Spinal cord (tissue), 10 donors: ENCODE data around the gene AFF3. TPM values are rescaled to one million over a fixed set of nuclear protein-coding genes. Genes with fewer than 3 reads are reported as not detected.
"Not testable (repeated sequence)": the region's sequence is repeated elsewhere in the genome, so short reads cannot be mapped to it uniquely, and the experiment has no call there.

Source experiments
- DNase-seq, 6 donors: peaks; one replicate each; pipeline versions ENCODE4 v3.0.0 to v3.0.0-alpha.2; 2013 to 2015; ENCODE audit warnings: low spot score in 6 of 6, low read depth in 4 of 6
- H3K27ac ChIP-seq: one replicate; pipeline ENCODE4 v1.5.1; 2013; ENCODE audit warnings: low read depth, low read length, control low read depth
- H3K27me3 ChIP-seq: one replicate; pipeline ENCODE4 v1.6.1; 2013; ENCODE audit warnings: low read length; ENCODE audit not compliant: control insufficient read depth, insufficient read depth
- H3K36me3 ChIP-seq: one replicate; pipeline ENCODE4 v1.6.1; 2013; ENCODE audit warnings: low read length; ENCODE audit not compliant: control insufficient read depth, insufficient read depth
- H3K4me1 ChIP-seq: one replicate; pipeline ENCODE4 v1.6.1; 2013; ENCODE audit warnings: low read length; ENCODE audit not compliant: control insufficient read depth, insufficient read depth
- H3K4me3 ChIP-seq: one replicate; pipeline ENCODE4 v1.5.1; 2013; ENCODE audit warnings: low read depth, low read length, control low read depth
- H3K9me3 ChIP-seq: one replicate; pipeline ENCODE4 v1.6.1; 2013; ENCODE audit warnings: low read length; ENCODE audit not compliant: control insufficient read depth, insufficient read depth
- WGBS: methylation state at CpG from one replicate; pipeline ENCODE4 v1.1.5; 2013; ENCODE audit warnings: missing lambda C conversion rate; ENCODE audit not compliant: insufficient coverage; 5-methylcytosine and 5-hydroxymethylcytosine counted together
- polyA plus RNA-seq, 2 donors: library from polyadenylated mRNA; unstranded; fragments of 120-200 nt; gene quantifications; one replicate each; pipeline ENCODE4 v1.2.1, GENCODE V29; 2013; ENCODE audit not compliant: insufficient read length in 2 of 2
- total RNA-seq, 2 donors: library from RNA; depleted of rRNA in 1 of 2; stranded (reverse); fragments of 120-200 nt in 1 of 2; fragments of >200 nt in 1 of 2; gene quantifications; one replicate each; pipeline versions ENCODE4 v1.2.3 to v1.2.4, GENCODE V29; 2013 to 2014
- donor health status: healthy.

The AFF3 gene
- total and polyA plus RNA-seq, 4 donors: 31.5 to 44.6 (median 42.4) TPM

DNA sequence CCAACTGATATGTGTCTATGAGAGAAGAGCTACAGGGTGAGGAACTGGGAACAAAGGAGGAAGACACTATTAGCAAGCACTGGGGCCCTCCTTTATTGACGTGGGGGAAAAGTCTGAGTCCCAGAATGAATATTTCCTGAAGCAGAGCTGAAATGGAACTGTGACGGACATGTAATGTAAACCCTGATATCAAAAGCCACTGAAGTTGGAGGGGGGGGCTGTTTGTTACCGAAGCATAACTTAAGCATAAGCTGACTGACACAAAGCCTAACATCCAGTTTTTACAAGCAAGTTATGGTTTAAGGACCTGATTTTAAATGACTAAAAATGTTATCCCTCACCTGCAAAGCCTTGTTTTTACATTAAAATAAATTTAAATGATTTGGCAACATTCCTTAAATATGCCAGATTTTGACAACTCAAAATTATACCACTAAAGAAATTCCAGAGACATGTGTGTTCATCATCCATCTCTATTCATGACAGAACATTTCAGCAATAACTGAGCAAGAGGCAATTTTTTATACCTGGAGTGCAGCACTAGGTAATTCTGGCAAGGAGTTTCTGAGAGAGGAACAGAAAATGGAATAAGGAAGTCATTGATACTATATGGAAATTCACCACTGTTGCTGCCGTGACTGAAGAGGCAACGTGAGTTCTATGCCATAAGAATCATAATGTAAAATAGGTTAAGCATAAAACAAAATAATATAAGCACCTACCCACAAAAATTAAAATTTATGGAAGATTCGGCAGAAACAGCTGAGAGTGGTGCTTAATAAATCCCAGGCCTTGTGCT, 186.0 kb downstream of the AFF3 start:
- Histone ChIP-seq H3K27me3 (no peaks in the 10 kb centered on the region), H3K27ac (no peak overlapping the region), H3K36me3 (no peaks in the 10 kb centered on the region), H3K4me1 (peaks cover 13% of the 10 kb centered on the region), H3K4me3 (no peak overlapping the region), H3K9me3 (no peaks in the 10 kb centered on the region)
- DNase-seq: no peak
- 80% methylated on average over 1 of the region's 6 CpGs for WGBS

DNA sequence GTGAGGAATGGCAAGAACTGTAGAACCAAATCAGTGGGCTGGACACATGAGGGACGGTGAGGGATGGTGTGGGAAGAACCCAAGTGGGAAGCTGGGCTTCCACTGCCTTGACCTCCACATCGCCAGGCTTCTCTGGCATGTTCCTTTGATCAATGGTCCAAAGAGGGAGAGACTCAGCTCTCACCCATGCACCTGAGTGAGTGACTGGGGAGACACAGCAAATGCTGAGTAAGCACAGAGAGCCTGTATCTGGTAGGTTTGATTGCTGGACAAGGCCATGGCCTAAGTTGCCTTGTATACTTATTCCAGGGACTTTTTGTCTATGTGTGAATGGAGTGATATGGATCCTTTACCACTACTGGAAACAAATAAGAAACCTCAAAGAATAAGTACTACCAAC, 188.6 kb downstream of the AFF3 start:
- H3K9me3 ChIP-seq: no peaks in the 10 kb centered on the region
- H3K27me3 ChIP-seq: no peaks in the 10 kb centered on the region
- no peak overlapping the region for H3K27ac ChIP-seq
- no peaks in the 10 kb centered on the region for H3K36me3 ChIP-seq
- 100% methylated on average over 2 of the region's 2 CpGs for WGBS
- peaks cover 6% of the 10 kb centered on the region for H3K4me1 ChIP-seq
- DNase-seq: no peak
- no peak overlapping the region for H3K4me3 ChIP-seq

DNA sequence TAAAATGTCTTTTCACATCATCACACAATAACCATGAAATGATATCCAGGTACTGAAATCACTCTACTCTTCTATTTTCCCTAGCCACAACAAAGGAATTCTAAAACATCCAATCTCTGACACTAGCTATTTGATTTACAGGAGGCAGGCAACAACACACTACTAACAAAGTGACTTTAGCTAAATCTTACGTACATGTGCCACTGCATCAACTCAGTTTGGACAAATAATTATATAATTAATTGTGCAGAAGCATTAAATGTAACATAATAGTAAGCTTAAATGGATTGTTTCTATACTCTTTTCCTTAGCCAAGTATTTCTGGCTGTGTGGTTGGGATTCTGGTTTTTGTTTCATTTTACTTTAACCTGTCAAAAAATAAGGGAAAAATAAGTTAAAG, 192.4 kb downstream of the AFF3 start:
- H3K27ac ChIP-seq: no peak overlapping the region
- DNase-seq: no peak
- WGBS: no CpG with 5 or more reads among the region's 1 CpG
- H3K27me3 ChIP-seq: no peaks in the 10 kb centered on the region
- no peaks in the 10 kb centered on the region for H3K4me1 ChIP-seq
- no peaks in the 10 kb centered on the region for H3K36me3 ChIP-seq
- no peaks in the 10 kb centered on the region for H3K9me3 ChIP-seq
- H3K4me3 ChIP-seq: no peak overlapping the region

DNA sequence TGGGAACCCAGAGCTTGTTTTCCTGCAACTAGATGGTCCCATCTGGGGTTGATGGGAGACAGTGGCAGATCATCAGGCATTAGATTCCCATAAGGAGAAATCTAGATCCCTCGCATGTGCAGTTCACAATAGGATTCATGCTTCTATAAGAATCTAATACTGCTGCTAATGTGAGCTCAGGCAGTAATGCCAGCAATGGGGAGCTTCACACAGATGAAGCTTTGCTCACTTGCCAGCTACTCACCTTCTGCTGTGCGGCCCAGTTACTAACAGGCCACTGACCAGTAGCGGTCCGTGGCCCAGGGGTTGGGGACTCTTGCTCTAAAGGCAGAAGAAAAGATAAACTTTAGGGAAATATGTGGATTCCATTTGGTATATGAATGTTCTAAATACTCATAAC, 192.9 kb downstream of the AFF3 start:
- no peaks in the 10 kb centered on the region for H3K4me1 ChIP-seq
- H3K27ac ChIP-seq: no peak overlapping the region
- H3K36me3 ChIP-seq: no peaks in the 10 kb centered on the region
- no peak overlapping the region for H3K4me3 ChIP-seq
- DNase-seq: no peak
- H3K27me3 ChIP-seq: no peaks in the 10 kb centered on the region
- 100% methylated on average over 1 of the region's 4 CpGs for WGBS
- H3K9me3 ChIP-seq: no peaks in the 10 kb centered on the region

DNA sequence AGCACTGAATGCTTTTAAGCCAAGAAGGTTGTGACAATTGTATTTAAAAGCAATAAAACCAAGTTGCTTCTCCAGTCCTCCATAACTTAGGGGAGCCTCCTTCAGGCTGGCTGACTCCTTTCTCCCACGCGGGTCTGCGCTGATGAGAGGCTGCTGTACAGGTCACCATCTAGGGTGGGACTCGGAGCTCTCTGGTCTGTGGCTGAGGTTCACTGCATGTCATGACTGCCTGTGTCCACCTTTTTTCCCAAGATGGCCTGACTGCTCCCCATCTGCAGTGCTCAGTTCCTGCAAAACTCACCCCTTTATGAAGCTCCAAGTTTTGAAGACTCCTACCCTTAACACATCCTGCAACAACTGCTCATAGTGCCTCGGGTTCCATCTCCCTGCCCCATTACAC, 194.4 kb downstream of the AFF3 start:
- 96% methylated on average over 4 of the region's 5 CpGs for WGBS
- DNase-seq: no peak
- Histone ChIP-seq H3K36me3 (no peaks in the 10 kb centered on the region), H3K27me3 (no peaks in the 10 kb centered on the region), H3K9me3 (no peaks in the 10 kb centered on the region), H3K4me1 (no peaks in the 10 kb centered on the region), H3K4me3 (no peak overlapping the region), H3K27ac (no peak overlapping the region)

DNA sequence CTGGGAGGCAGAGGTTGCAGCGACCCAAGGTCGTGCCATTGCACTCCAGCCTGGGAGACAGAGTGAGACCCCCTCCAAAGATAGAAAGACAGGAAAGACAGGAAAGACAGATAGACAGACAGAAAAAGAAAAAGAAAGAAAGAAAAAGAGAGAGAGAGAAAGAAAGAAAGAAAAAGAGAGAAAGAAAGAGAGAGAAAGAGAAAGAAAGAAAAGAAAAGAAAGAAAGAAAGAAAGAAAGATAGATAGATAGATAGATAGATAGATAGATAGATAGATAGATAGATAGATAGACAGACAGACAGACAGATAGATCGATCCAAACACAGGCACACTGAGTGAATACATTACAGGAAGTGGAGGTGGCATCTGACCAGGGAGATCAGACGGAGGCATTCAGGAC, 195.0 kb downstream of the AFF3 start:
- 88% methylated on average over 2 of the region's 4 CpGs for WGBS
- not testable (repeated sequence) for H3K4me3 ChIP-seq

DNA sequence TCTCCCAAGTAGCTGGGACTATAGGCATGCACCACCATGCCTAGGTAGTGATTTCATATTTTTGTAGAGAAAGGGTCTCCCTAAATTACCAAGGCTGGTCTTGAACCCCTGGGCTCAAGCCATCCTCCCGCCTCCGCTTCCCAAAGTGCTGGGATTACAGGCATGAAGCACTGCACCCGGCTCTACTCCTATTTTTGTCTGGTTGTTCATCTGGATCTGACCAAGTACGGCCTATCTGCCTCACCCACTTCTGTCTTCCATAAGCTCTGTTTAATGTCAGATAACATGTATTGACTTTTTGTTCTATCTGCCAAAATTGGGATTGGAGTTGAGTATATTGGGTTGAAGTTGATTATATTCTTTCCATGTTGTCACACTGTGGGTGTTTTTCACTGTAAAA, 198.4 kb downstream of the AFF3 start:
- DNase-seq: no peak
- Histone ChIP-seq H3K36me3 (no peaks in the 10 kb centered on the region), H3K9me3 (no peaks in the 10 kb centered on the region), H3K27me3 (no peaks in the 10 kb centered on the region), H3K4me1 (peaks cover 5% of the 10 kb centered on the region), H3K27ac (no peak overlapping the region), H3K4me3 (no peak overlapping the region)
- WGBS: no CpG with 5 or more reads among the region's 4 CpGs

More for the DNA sequence above, 195.0 kb downstream of the AFF3 start:
- DNase-seq, H3K4me1 ChIP-seq, H3K27me3 ChIP-seq, H3K9me3 ChIP-seq, H3K36me3 ChIP-seq, H3K27ac ChIP-seq: not testable (repeated sequence)

DNA sequence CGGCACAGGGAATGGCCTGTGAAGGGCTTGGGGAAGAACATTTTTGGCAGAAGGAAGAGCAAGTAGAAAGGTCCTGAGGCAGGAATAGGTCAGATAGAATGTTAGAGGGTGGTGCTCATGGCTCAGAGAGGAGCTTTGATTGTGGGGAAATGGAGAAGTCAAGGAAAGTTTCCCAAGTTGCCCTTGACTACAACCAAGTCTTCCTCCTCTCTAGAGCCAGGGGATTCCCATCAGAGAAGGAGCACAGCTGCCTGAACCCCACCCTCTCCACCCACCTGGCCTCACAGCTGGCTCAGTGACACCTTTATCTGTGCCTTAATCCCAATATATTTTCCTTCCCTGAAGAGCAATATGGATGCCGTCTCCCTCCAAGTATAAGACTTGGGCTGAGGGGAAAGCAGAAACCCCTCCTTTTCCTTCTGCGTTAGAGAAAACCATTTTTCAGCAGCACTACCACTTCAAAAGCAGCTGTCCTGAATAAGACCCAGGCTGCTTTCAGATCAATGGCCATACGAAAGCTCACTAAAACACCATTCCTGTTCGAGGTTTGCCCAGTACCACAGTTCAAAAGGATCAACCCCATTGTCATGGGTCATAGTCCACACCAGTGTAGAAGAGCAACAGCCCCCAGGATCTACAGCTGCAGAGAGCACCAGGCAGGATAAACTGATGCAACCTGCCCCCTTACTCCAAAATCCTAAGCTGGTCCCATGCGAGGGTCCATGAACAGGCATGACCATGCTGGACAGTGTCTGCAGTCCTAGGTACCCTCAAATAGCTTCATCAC, 199.6 kb downstream of the AFF3 start:
- Histone ChIP-seq H3K27me3 (no peaks in the 10 kb centered on the region), H3K4me1 (peaks cover 5% of the 10 kb centered on the region), H3K36me3 (no peaks in the 10 kb centered on the region), H3K27ac (no peak overlapping the region), H3K4me3 (no peak overlapping the region), H3K9me3 (no peaks in the 10 kb centered on the region)
- no peak for DNase-seq
- WGBS: 94% methylated on average over 4 of the region's 6 CpGs

DNA sequence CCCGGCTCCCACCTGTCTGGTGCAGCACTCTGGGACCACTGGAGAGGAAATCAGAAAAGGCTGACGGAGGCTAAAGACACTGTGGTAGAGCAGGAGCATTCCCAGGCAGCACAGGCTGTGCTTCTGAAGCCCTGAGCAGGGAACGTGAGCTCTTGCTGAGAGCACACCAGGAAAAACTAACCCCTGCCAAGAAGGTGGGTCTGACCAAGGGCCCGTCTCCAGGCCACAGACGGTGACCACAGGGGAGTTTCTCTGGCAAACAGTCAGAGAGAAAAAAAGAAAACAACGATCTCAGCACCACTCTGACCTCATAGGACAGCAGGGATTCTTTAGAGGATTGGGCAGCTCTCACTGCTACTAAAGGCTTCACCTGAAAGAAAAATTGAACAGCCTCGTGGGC, 201.4 kb downstream of the AFF3 start:
- H3K27me3 ChIP-seq: no peaks in the 10 kb centered on the region
- peaks cover 5% of the 10 kb centered on the region for H3K4me1 ChIP-seq
- WGBS: 44% methylated on average over 5 of the region's 7 CpGs
- H3K4me3 ChIP-seq: no peak overlapping the region
- H3K9me3 ChIP-seq: no peaks in the 10 kb centered on the region
- no peak overlapping the region for H3K27ac ChIP-seq
- peak in 1 of 6 donors; percentile 46 for DNase-seq
- no peaks in the 10 kb centered on the region for H3K36me3 ChIP-seq

DNA sequence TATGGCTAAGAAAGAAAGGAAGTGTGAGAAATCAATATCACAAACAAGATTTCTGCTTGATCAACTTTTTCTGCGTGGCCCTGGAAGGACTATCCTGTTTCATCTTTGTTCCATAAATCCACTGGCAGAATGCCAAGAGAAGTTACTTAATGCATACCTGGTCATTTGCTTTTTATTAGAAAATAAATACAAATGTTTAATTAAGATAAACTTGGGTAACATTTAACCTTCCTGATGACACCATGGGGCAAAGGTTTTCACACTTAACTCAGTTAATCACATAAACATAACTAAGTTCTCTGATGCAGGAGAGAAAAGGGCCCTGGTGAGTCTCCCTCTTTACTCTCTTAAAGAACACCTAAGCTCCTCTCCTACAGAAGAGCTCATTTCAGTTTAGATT, 203.3 kb downstream of the AFF3 start:
- no peaks in the 10 kb centered on the region for H3K27me3 ChIP-seq

More for the DNA sequence above, 203.3 kb downstream of the AFF3 start:
- H3K4me3 ChIP-seq: no peak overlapping the region
- no peak overlapping the region for H3K27ac ChIP-seq
- DNase-seq: no peak
- no CpG with 5 or more reads among the region's 1 CpG for WGBS
- peaks cover 5% of the 10 kb centered on the region for H3K4me1 ChIP-seq
- no peaks in the 10 kb centered on the region for H3K9me3 ChIP-seq
- H3K36me3 ChIP-seq: no peaks in the 10 kb centered on the region
